ENCODE results near the gene ATR. TPM values are rescaled to one million over a fixed set of nuclear protein-coding genes. Genes with fewer than 3 reads are reported as not detected.

ATR gene
- total RNA-seq, 4 donors from 2014 or later, result 13.1 to 26.8 (median 20.4) TPM

DNA sequence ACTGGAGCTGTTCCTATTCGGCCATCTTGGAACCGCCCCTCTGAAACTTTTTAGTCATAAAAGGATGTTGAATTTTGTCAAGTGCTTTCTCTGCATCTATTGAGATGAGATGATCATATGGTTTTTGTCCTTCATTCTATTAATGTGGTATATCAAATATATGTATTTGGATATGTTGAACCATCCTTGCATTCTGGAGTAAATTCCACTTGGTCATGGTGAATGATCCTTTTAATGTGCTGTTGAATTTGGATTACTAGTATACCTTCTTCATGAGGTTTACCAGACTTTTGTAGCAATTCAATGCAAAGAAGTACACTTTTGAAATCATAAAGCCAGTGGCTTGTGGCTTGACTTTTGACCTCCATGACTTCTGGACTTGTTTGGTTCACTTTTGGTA lies 97.3 kb downstream of the ATR start:
- Histone ChIP-seq H3K9me3 (peaks cover 0 to 16% (median 0%) of the 10 kb centered on the region in 3 donors), H3K27ac (no peak overlapping the region), H3K4me3 (no peak overlapping the region), H3K4me1 (no peaks in the 10 kb centered on the region), H3K27me3 (no peaks in the 10 kb centered on the region), H3K36me3 (peaks cover 0 to 60% of the 10 kb centered on the region in 2 donors)
- WGBS, 2 donors (ENCODE audit: low coverage in 1 of 2), result 90 to 93% methylated on average over 2 of the region's 2 CpGs
- ATAC-seq, result no peak
- TF ChIP-seq, protein P1, sequence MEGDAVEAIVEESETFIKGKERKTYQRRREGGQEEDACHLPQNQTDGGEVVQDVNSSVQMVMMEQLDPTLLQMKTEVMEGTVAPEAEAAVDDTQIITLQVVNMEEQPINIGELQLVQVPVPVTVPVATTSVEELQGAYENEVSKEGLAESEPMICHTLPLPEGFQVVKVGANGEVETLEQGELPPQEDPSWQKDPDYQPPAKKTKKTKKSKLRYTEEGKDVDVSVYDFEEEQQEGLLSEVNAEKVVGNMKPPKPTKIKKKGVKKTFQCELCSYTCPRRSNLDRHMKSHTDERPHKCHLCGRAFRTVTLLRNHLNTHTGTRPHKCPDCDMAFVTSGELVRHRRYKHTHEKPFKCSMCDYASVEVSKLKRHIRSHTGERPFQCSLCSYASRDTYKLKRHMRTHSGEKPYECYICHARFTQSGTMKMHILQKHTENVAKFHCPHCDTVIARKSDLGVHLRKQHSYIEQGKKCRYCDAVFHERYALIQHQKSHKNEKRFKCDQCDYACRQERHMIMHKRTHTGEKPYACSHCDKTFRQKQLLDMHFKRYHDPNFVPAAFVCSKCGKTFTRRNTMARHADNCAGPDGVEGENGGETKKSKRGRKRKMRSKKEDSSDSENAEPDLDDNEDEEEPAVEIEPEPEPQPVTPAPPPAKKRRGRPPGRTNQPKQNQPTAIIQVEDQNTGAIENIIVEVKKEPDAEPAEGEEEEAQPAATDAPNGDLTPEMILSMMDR (IDR thresholded peaks at IDR 0.05), result no peak
- no peak for TF ChIP-seq POLR2AphosphoS5 (IDR thresholded peaks at IDR 0.05)

DNA sequence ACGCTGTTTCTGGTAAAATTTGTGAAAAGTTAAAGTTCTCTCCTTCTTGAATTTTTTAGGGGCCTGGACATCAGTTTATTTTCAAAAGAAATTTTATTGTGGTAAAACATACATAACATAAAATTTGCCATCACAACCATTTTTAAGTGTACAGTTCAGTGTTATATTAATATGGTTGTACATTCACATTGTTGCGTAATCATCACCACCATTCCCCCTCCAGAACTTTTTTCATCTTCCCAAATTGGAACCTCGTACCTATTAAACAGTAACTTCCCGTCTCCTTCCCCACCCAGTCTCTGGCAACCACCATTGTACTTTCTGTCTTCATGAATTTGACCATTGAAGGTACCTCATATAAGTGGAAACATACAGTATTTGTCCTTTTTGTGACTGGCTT lies 107.7 kb downstream of the ATR start:
- Histone ChIP-seq H3K36me3 (peaks cover 0 to 6% of the 10 kb centered on the region in 2 donors), H3K4me1 (no peaks in the 10 kb centered on the region), H3K27ac (no peak overlapping the region), H3K27me3 (no peaks in the 10 kb centered on the region), H3K9me3 (peaks cover 0 to 8% (median 0%) of the 10 kb centered on the region in 3 donors), H3K4me3 (no peak overlapping the region)
- 89 to 100% methylated on average over 4 of the region's 4 CpGs for WGBS, 2 donors (ENCODE audit: low coverage in 1 of 2)
- TF ChIP-seq EP300 (IDR thresholded peaks at IDR 0.05) (no peak), POLR2A (IDR thresholded peaks at IDR 0.05) (no peak)
- TF ChIP-seq, protein P1 (IDR thresholded peaks at IDR 0.05), result no peak
- no peak for ATAC-seq

DNA sequence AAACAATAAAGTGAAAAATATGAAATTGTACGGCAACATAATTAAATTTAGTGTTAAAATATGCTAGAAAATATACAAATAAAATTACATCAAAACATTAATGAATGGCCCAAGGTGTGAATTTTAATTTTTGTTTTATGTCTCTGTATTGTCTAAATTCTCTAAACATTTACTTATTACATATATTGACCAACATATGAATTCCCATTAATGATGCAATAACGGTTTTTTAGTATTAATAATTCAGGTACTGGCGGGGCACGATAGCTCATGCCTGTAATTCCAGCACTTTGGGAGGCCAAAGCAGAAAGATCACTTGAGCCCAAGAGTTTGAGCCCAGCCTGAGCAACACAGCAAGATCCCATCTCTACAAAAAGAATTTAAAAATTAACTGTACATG lies 110.1 kb downstream of the ATR start:
- 91 to 97% methylated on average over 4 of the region's 4 CpGs for WGBS, 2 donors (ENCODE audit: low coverage in 1 of 2)
- no peak for ATAC-seq
- Histone ChIP-seq H3K27me3 (no peaks in the 10 kb centered on the region), H3K36me3 (peaks cover 0 to 18% of the 10 kb centered on the region in 2 donors), H3K4me1 (no peaks in the 10 kb centered on the region), H3K27ac (no peak overlapping the region), H3K9me3 (peaks cover 0 to 3% (median 0%) of the 10 kb centered on the region in 3 donors), H3K4me3 (no peak overlapping the region)
- TF ChIP-seq, protein P1 (IDR thresholded peaks at IDR 0.05), result no peak
- no peak for TF ChIP-seq POLR2A (IDR thresholded peaks at IDR 0.05)
- TF ChIP-seq EP300 (IDR thresholded peaks at IDR 0.05), result no peak
- TF ChIP-seq POLR2AphosphoS5 (IDR thresholded peaks at IDR 0.05), result no peak

DNA sequence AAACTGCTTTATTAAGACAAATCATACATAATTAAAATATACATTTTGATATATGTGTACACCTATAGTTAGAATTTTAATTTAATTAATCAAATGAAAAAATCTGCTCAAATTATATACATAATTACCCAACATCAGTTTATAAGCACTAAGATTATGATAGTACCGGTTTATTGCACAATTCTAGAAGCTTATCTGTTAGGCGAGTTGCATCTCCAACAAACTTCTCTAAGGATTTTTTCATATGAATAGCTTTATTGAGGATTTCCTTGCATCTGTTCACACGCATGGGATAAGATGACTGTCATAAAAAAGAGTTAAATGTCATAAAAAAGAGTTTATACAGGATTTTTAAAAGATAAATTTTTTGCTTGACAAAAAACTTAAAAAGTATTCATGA lies 110.8 kb downstream of the ATR start:
- ATAC-seq, result no peak
- Histone ChIP-seq H3K36me3 (peaks cover 0 to 19% of the 10 kb centered on the region in 2 donors), H3K27me3 (no peaks in the 10 kb centered on the region), H3K4me3 (no peak overlapping the region), H3K4me1 (no peaks in the 10 kb centered on the region), H3K9me3 (no peaks in the 10 kb centered on the region), H3K27ac (no peak overlapping the region)
- TF ChIP-seq, protein P1 (IDR thresholded peaks at IDR 0.05), result no peak
- TF ChIP-seq POLR2A (IDR thresholded peaks at IDR 0.05) (no peak), EP300 (IDR thresholded peaks at IDR 0.05) (no peak), POLR2AphosphoS5 (IDR thresholded peaks at IDR 0.05) (no peak)
- WGBS, 2 donors (ENCODE audit: low coverage in 1 of 2), result 94 to 97% methylated on average over 3 of the region's 3 CpGs

DNA sequence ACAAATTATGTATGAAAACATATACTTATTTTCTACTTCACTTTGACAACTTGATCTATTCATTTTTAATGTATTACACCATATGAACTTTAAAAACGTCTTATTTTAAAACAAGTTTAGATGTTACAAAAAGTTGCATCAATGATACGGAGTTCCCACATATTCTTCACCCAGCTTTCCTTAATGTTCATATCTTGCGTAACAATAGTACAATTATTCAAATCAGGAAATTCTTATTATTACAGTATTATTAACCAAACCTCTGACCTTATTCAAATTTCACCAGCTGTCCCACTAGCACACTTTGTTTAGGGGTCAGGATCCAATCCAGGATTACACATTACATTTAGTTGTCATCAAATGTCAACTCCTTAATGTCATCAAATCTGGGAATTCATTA lies 117.8 kb downstream of the ATR start:
- Histone ChIP-seq H3K36me3 (peaks cover 4 to 59% of the 10 kb centered on the region in 2 donors), H3K27me3 (no peaks in the 10 kb centered on the region), H3K9me3 (no peaks in the 10 kb centered on the region), H3K27ac (no peak overlapping the region), H3K4me3 (no peak overlapping the region), H3K4me1 (no peaks in the 10 kb centered on the region)
- no peak for ATAC-seq
- 64 to 82% methylated on average over 3 of the region's 3 CpGs for WGBS, 2 donors (ENCODE audit: low coverage in 1 of 2)
- TF ChIP-seq, protein P1 (IDR thresholded peaks at IDR 0.05), result no peak
- no peak for TF ChIP-seq POLR2AphosphoS5 (IDR thresholded peaks at IDR 0.05)
- TF ChIP-seq EP300 (IDR thresholded peaks at IDR 0.05), result no peak
- TF ChIP-seq POLR2A (IDR thresholded peaks at IDR 0.05), result no peak
